NOMO-1 treated with dmso at 0.1 percent for 144 hours (cell line): Measurements from ENCODE around the gene ATCAY.
"Not testable (repeated sequence)": the region's sequence is repeated elsewhere in the genome, so short reads cannot be mapped to it uniquely, and the experiment has no call there.

Source experiments
- DNase-seq: peaks from one replicate; lab custom pipeline; 2025; ENCODE audit not compliant: unreplicated experiment; lab: John Stamatoyannopoulos, UW

Gene ATCAY

DNA sequence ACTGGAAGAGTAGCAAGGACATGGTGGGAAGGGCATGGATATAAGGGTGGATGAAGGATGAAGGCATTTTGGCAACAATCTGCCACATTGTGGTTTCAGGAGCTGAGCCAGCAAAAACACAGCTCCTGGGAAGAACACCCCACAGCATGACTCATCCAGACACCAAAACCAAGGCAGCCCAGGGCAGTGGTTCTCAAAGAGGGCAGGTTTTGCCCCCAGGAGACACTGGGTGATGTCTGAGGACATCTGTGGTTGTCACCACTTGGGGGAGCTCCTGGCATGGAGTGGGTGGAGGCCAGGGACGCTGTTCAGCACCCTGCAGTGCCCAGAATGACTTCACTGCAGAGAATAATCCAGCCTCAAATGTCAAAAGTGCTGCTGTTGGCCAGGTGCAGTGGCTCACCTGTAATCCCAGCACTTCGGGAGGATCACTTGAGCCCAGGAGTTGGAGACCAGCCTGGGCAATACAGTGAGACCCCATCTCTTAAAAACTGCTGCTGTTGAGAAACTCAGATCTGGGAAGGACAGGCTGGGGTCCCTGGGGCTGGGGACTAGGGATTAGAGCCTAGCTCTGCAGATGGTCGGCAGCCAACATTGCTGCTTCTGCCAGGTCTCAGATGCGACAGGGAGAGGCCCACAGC, 27.8 kb upstream of the ATCAY start:
- peak; percentile 16 for DNase-seq

DNA sequence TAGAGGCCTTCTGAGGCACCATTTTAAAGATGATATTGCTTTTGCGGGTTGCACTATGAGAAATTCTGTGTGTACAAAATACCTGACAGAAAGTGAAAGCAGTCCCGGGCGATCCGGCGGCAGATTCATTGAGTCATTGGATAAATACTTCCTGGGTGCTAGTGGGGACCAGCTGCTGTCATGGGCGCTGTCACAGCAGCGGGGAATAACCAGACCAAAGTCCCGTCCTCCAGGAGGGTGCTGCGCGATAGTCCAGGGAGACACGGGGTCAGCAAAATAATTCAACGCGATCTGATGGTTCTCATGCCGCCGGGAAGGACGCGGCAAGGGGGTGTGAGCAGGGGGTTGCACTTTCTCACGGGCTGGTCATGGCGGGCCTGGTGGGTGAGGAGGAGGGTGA, 25.2 kb upstream of the ATCAY start:
- no peak for DNase-seq

DNA sequence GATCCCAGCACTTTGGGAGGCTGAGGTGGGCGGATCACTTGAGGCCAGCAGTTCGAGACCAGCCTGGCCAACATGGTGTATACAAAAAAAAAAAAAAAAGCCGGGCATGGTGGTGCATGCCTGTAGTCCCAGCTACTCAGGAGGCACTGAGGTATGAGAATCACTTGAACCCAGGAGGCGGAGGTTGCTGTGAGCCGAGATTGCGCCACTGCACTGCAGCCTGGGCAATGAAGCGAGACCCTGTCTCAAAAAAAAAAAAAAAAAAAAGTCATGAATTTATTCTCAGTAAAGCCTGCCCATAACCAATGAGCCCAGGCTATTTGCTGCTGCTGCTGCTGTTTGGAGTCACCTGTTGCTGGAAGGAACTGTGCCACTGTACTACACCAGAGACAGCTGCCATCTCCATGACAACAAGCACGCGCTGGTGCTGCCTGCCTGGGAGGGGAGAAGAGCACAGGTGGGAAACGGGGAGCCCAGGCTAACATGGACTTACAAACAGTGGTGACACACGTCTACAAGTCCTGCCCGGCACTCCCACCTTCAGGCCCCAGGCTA, 23.0 kb upstream of the ATCAY start:
- no peak for DNase-seq

DNA sequence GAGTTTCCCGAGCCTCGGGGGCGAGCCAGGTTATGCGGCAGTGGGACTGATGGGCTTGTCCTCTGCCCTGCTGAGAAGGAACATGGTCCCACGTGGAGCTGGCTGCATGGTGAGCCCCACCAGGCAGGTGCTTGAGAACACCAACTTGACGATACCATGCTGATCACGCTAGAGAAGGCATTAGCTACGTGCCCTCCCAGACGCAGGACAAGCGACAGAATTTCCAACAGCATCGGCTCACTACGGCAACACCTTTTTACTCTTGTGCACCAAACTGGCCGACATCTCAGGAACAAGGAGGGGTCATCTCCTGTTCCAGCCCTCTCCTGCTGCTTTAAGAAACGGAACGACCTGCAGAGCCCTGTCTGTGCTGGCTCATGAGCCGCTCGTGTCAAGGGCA, 20.0 kb upstream of the ATCAY start:
- DNase-seq: no peak

DNA sequence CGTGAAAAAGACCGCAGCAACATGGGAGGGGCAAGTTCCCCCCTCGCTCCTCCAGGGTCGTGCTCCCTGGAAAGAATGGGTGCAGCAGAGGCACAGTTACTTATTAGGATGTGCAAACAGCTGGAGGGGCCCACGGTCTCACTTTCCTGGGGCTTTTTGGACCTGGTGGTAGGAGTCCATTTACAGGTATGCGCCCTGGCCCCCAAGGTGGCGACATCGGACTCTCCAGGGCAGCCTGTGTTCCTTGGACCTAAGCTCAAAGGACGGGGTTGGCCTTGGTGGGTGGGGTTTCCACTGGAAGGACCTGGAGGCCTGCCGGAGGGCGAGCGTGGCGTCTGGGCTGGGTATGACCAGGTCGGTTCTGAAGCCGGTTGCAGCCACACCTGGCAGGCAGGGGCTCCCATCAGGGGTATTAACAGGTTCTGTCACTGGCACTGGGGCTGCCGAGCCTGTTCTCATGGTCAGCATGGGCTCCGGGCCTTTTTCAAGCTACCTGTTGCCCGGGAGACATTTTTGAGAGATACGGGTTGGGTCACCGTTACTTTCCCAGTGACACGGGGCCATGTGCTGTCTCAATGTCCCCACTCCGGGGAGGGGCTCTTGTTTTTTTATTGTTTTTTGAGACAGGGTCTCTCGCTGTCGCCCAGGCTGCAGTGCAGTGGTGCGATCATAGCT, 17.5 kb upstream of the ATCAY start:
- no peak for DNase-seq

DNA sequence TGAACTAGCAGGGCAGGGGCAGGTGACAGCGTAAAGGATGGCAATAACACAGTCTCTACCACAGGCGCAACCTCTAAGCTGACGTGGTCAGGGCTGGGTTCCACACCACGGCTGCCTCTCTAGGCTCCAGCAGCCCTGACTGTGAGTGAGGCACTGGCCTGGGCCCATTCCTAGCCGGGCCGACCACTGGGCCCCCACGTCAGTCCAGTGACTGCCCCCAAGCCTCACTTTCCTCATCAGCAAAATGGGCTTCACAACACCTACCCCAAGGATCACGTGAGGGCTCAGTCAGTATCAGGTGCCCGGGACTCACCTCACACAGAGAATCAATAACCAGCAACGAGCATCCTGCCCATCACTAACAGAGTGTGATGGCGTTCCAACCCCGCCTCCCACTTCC, 16.8 kb upstream of the ATCAY start:
- DNase-seq: no peak

DNA sequence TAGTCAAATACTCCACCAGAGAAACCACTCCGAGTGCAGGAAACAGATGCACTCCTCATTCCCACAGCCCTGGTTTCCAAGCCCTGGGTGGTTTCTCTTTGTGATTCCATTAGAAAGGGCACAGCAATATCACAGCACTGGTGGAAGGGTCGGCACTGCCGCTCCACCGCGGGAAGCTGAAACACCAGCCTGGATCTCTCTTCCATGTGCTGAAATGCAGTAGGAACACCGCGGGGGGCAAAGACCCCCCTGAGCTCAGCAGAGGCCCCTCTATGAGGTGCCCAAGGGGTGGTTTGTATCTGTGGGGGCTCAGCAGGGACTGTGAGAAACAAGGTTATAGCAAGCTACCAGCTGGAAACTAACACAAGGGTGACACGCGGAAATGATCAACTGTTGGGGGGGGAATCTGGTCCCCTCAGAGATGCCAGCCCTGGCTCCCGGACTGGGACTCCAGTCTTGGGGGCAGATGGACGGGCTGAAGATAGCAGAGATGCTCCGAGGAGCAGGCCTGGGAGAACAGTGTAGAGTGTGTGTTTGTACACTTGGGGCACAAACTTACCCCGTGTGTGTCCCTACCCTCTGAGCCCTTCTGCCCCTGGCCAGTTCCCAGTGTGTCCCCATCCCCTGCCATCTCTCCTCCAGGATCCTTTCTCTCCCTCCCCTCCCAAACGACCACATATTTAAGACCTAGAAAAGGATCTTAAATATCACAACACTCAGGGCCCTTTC, 13.4 kb upstream of the ATCAY start:
- DNase-seq: no peak

DNA sequence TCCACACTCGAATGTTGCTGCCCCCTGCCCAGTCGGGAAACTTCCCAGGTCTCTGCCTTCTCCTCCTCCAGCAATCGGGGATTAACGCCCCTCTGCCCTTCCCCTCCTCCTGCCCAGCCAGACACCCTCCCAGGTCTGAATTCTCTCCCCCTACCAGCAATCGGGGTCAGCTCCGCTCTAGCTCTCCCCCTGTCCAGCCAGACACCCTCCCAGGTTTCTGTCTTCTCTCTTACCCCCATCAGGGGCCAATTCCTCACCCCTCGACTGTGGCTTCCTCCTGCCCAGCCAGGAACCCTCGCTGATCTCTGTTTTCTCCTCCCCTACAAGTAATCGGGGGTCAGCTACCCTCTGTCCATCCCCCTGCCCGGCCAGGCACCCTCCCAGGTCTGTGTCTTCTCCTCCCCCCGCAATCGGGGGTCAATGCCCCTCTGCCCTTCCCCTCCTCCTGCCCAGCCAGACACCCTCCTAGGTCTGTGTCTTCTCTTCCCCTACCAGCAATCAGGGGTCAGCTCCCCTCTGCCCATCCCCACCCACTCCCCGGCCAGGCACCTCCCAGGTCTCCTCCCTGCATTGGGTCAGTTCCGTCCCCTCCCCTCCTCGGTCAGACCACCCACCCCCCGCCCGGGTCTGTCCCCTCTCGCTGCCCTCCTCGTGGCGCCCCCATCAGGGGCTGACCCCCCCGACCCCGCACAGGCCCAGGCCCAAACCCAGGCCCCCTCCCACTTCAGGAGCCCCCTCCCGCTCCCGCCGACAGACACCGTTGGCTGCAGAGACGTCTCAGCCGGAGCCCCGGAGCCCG, 12.3 kb upstream of the ATCAY start:
- no peak for DNase-seq

DNA sequence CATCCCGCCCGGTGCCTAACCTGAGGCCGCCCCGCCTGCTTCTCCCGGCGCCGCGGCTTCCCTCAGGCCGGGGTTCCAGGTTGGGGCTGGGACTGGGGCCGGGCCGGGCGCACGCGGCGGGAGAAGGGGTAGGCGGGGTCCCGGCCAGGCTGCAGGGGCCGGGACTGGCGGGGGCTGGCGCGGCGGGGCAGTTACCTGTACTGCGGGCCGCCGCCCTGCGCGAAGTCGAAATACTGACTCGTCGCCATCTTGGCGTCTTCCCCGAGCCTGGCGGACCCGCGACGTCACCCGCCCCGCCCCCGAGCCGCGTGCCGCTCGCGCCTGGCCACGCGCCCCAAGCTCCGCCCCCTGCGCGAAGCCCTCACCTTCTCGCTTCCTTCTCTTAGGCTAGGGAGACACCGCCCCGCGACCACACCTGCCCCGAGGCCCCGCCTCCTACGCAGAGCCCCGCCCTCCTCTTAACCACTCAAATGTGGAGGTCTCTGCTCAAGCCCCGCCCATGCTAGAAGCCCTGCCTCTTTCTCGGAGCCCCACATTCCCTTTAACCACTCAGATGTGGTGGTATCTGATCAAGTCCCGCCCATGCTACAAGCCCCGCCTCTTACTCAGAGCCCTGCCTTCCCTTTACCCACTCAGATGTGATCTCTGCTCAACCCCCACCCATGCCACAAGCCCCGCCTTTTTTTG, 11.6 kb upstream of the ATCAY start, which contains the start of gene ZFR2:
ZFR2 (minus strand) TSS at position 269 of the 687 bp plus-strand sequence; CDS start at position 248, 21 bp downstream.
- no peak for DNase-seq

DNA sequence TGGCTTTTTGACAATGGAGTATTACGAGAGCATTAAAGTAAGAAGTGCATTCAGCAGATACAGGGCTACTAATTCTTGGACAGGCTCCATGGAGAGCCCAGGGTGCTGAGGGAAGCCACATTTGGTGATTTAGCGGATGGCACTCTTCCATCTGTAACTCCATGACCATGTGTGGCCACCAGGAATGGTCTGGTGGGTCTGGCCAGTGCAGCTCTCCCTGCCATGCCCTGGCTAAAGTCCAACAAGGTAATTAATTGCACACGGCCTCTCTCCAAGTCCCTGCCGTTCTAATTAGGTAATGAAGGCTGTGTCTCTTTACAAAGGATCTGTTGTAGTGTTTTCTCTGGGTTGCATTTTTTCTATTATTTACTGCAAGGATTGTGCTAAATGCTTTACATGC, 7.3 kb upstream of the ATCAY start:
- no peak for DNase-seq

DNA sequence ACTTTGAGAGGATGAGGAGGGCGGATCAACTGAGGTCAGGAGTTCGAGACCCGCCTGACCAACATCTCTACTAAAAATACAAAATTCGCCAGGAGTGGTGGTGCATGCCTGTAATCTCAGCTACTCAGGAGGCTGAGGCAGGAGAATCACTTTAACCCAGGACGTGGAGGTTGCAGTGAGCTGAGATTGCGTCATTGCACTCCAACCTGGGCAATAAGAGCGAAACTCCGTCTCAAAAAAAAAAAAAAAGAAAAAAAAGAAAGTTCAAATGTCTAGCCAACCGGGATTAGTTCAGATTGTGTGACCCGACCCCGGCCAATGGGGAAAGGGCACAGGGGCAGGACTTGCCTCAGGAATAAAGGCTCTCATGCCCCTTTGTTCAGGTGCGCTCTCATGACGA, 5.8 kb upstream of the ATCAY start:
- DNase-seq: not testable (repeated sequence)

DNA sequence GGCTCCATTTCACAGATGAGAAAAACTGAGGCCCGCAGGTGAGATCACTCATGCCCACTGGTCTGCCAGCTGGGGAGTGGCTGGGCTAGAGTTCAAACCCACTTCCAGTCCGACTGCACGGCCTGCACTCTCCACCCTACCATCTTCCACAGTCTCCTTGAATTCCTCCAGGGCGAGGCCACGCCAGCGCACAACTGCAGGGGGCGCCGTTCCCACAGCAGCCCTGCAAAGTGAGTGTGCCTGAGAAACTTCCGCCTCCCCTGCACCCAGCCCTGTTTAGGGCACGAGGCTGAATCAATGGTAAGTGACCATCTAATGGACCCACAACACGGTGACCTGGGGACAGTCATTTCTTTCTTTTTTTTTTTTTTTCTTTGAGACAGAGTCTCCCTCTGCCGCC, 829 bp upstream of the ATCAY start:
- DNase-seq: no peak

DNA sequence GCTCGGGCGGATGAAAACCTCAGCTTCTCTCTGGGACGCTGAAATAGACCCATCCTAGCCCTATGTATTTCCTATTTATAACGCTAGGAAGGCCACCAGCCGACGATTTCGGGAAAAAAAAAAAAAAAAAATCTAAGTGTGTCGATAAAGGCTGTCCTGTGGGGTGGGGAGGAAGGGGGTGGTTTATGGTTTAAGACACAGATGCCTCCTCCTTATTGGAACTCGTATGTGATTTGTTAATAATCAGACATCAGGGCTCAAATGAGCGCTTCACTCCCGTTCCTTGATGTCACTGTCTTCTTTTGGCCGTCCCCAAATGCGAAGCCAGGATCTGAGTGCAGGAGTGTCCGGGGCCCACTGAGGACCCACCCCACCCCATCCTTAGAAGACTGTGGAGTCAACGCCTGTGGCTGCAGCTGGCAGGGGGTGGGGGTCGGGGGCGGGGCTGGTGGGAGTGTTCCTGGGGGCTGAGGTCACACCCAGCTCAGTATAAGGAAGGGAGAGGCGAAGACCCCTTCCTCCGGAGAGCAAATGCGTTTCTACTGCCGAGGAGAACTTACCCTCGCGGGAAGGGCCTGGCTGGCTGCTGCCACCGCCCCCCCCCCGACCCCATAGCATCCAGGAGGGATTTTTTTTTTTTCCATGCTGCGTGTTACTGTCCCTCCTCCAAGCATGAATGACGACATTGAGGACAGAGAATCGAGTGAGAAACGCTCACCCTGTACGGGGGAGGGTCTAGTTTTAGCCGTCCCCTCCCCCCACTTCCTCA, 971 bp downstream of the ATCAY start:
- DNase-seq: no peak

DNA sequence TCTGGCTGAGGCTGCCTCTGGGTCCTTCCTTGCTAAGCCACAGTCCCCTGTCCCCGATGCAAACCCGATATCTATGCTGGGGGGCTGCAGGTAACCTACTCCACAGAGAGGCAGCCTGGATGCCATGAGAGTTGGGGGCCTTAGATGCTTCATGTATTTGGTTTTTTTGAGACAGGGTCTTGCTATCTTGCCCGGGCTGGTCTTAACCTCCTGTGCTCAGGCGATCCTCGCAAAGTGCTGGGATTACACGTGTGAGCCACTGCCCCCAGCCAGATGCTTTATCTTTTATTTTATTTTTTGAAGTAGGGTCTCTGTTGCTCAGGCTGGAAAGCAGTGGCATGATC, 1.5 kb downstream of the ATCAY start:
- DNase-seq: no peak

DNA sequence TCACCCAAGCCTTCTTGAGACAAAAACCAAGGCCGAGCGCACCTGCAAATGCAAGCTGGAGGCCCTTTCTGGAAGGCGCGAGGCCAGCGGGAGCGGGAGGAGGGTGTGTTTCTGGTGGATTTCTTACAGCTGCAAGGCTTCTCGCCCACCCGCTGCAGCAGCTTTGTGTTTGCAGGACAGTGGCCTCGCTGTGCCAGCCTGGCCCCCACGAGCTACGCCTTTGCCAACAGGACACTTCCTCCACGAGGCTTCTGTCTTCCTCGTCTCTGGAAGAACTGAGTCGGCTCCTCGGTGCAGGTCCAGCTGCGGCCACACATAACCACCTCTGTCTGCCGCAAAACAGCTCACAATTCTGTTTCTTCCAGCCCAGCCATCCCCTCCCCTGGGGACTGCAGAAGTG, 10.1 kb downstream of the ATCAY start:
- no peak for DNase-seq

DNA sequence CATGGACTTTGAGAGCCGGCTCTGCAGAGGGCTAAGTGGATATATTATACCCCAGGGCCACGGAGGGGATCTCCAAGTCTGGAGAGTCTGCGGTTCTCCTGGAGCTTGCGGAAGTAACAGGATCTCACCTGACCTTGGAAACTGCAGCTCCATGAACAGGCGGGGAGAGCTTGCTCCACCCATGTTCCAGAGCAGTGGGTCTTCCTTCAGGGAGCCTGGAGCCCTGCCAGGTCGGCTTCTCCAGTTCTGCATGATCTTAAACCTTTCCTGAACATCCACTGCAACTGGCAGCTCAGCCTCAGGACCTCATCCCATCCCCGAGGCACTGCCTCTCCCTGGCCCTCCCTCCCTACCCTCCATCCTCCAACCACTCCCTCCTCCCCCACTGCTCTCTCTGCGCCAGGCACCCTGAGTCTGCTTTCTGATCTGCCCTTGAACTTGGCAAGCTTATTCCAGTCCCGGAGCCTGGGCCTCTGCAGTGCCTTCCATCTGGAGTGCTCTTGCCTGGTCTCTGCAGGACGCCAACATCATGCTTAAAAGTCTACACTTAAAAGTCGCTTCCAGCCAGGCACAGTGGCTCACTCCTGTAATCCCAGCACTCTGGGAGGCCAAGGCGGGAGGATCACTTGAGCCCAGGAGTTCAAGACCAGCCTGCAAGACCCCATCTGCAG, 13.2 kb downstream of the ATCAY start:
- DNase-seq: no peak

DNA sequence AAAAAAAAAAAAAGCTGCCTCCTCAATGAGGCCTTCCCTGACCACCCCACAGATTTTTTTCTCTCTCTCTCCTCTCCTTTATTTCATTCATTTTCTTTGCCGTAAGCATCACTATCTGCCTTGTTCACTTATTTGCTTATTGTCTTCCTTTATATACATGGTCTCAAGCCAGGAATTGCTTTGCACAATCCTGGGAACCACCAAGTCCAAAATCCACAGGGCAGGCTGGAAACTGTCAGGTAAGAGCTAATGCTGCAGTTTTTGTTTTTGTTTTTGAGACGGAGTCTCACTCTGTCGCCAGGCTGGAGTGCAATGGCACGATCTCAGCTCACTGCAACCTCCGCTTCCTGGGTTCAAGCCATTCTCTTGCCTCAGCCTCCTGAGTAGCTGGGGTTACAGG, 14.5 kb downstream of the ATCAY start:
- DNase-seq: not testable (repeated sequence)

DNA sequence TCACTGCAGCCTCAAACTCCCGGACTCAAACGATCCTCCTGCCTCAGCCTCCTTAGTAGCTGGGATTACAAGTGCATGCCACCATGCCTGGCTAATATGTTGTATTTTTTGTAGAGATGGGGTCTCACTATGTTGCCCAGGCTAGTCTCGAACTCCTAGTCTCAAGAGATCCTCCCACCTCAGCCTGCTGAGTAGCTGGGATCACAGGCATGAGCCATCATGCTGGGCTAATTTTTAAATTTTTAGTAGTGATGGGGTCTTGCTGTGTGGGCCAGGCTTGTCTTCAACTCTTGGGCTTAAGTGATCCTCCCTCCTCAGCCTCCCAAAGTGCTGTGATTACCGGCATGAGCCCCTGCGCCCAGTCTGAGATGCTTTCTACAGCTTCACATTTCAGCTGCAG, 15.3 kb downstream of the ATCAY start:
- no peak for DNase-seq

DNA sequence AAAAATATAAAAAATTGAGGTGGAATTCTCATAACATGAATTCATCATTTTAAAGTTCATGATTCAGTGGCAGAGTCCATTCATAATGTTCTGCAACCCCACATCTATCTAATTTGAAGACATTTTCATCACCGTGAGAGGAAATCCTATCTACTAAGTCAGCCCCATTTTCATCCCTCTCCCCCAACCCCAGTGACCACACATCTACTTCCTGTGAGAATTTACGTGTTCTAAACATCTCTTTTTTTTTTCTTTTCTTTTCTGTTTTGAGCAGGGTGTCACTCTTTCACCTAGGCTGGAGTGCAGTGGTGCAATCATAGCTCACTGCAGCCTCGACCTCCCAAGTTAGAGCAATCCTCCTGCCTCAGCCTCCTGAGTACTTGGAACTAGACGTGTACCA, 17.5 kb downstream of the ATCAY start:
- DNase-seq: no peak
